HepG2 (cell line): ENCODE results near the gene PDIA5. TPM values are rescaled to one million over a fixed set of nuclear protein-coding genes. Genes with fewer than 3 reads are reported as not detected.
A peak's percentile ranks its signal among the peaks of the same experiment; 100 is the strongest.

Experiments
- ATAD3A ChIP-seq: sonication (generic); formaldehyde crosslinking; IDR thresholded peaks from 2 replicates; pipeline ENCODE4 v1.4.0; 2020; ENCODE audit warnings: missing genetic modification reagents
- ATF1 ChIP-seq: IDR thresholded peaks from 2 replicates; pipeline ENCODE4 v1.6.1; 2016; ENCODE audit warnings: mild to moderate bottlenecking, control low read depth
- DNMT1 ChIP-seq: sonication (generic); formaldehyde crosslinking; IDR thresholded peaks from 2 replicates; pipeline ENCODE4 v1.5.1; 2020; ENCODE audit warnings: mild to moderate bottlenecking, missing genetic modification reagents
- DR1 ChIP-seq: sonication (generic); formaldehyde crosslinking; IDR thresholded peaks from 2 replicates; pipeline ENCODE4 v1.8.0; 2021; ENCODE audit warnings: mild to moderate bottlenecking, missing genetic modification reagents, inconsistent platforms
- ETV5 ChIP-seq: IDR thresholded peaks from 2 replicates; pipeline ENCODE4 v1.6.1; 2018; ENCODE audit warnings: missing biosample characterization, missing genetic modification reagents, inconsistent platforms, borderline replicate concordance
- FOXK2 ChIP-seq: fragments of 450-650 bp; IDR thresholded peaks from 2 replicates; pipeline ENCODE4 v1.6.1; 2016
- FOXO1 ChIP-seq: sonication (generic); formaldehyde crosslinking; IDR thresholded peaks from 2 replicates; pipeline ENCODE4 v1.4.0; 2020; ENCODE audit warnings: missing genetic modification reagents
- HMG20B ChIP-seq: conservative IDR thresholded peaks from 2 replicates; pipeline ENCODE4 v1.6.1; 2016; ENCODE audit warnings: missing genetic modification reagents, missing compliant biosample characterization
- IRX3 ChIP-seq: sonication (generic); formaldehyde crosslinking; IDR thresholded peaks from 2 replicates; pipeline ENCODE4 v1.8.1; 2023; ENCODE audit warnings: mild to moderate bottlenecking, low read depth, missing genetic modification reagents, borderline replicate concordance
- MED1 ChIP-seq: sonication (generic); formaldehyde crosslinking; IDR thresholded peaks from 2 replicates; pipeline ENCODE4 v1.4.0; 2020; ENCODE audit warnings: missing genetic modification reagents
- RXRB ChIP-seq: IDR thresholded peaks from 2 replicates; pipeline ENCODE4 v1.6.1; 2016; ENCODE audit warnings: borderline replicate concordance, missing genetic modification reagents, missing compliant biosample characterization
- SALL1 ChIP-seq: sonication (generic); formaldehyde crosslinking; IDR thresholded peaks from 2 replicates; pipeline ENCODE4 v1.8.0; 2022; ENCODE audit warnings: mild to moderate bottlenecking, missing genetic modification reagents
- SOX13 ChIP-seq, 3 experiments: fragments of 450-650 bp in 1 of 3; sonication (generic) in 1 of 3; formaldehyde crosslinking in 1 of 3; IDR thresholded peaks in 2 of 3; conservative IDR thresholded peaks in 1 of 3; 2 replicates each; pipeline versions ENCODE4 v1.5.0 to v1.6.1; 2016 to 2020; ENCODE audit warnings: antibody characterized with exemption in 1 of 3, mild to moderate bottlenecking in 1 of 3, missing compliant biosample characterization in 1 of 3, missing genetic modification reagents in 1 of 3, moderate library complexity in 1 of 3
- SRF ChIP-seq: IDR thresholded peaks from 2 replicates; pipeline ENCODE4 v1.6.1; 2011; ENCODE audit warnings: mild to moderate bottlenecking, low read depth, low read length, moderate library complexity
- TAF1 ChIP-seq: sonication (generic); formaldehyde crosslinking; IDR thresholded peaks from 2 replicates; pipeline ENCODE4 v1.4.0; 2020; ENCODE audit warnings: missing genetic modification reagents
- ZBTB39 ChIP-seq: sonication (generic); formaldehyde crosslinking; IDR thresholded peaks from 2 replicates; pipeline ENCODE4 v1.5.0; 2020; ENCODE audit warnings: missing genetic modification reagents
- ZBTB7B ChIP-seq: sonication (generic); formaldehyde crosslinking; IDR thresholded peaks from 2 replicates; pipeline ENCODE4 v1.4.0; 2020; ENCODE audit warnings: missing genetic modification reagents
- ZFP62 ChIP-seq: sonication (generic); formaldehyde crosslinking; IDR thresholded peaks from 2 replicates; pipeline ENCODE4 v1.4.0; 2020; ENCODE audit warnings: missing genetic modification reagents
- ZIK1 ChIP-seq: sonication (generic); formaldehyde crosslinking; IDR thresholded peaks from 2 replicates; pipeline ENCODE4 v1.5.0; 2020; ENCODE audit warnings: mild to moderate bottlenecking, low read depth, missing genetic modification reagents, borderline replicate concordance
- ZNF660 ChIP-seq: sonication (generic); formaldehyde crosslinking; IDR thresholded peaks from 2 replicates; pipeline ENCODE4 v1.5.1; 2020; ENCODE audit warnings: mild to moderate bottlenecking, low read depth, missing genetic modification reagents, borderline replicate concordance
- ZNF710 ChIP-seq: sonication (generic); formaldehyde crosslinking; IDR thresholded peaks from 2 replicates; pipeline ENCODE4 v1.5.0; 2020; ENCODE audit warnings: mild to moderate bottlenecking, missing genetic modification reagents, borderline replicate concordance
- polyA plus RNA-seq, 8 experiments: library from polyadenylated mRNA; depleted of rRNA in 3 of 8; stranded (reverse) in 7 of 8; unstranded in 1 of 8; fragments of >200 nt; fragmentation: Illumina TruSeq in 4 of 8; extraction: Trizol in 4 of 8; gene quantifications; 2 replicates each; pipeline versions ENCODE4 v1.2.1 to v1.2.3, GENCODE V29; 2011 to 2016; ENCODE audit warnings: low read depth in 4 of 8, missing spikeins in 1 of 8, mixed read lengths in 1 of 8; ENCODE audit not compliant: insufficient read depth in 1 of 8
- total RNA-seq, 5 experiments: library from RNA; depleted of rRNA; stranded (reverse); fragments of >200 nt; fragmentation: Illumina TruSeq; extraction: Trizol; gene quantifications; 2 replicates each; pipeline ENCODE4 v1.2.3, GENCODE V29; 2016; ENCODE audit warnings: low read depth in 1 of 5
- TF ChIP-seq, protein P1 (sequence below): sonication (generic); formaldehyde crosslinking; IDR thresholded peaks from 2 replicates; pipeline ENCODE4 v1.5.0; 2020; ENCODE audit warnings: missing genetic modification reagents

The PDIA5 gene
- total and polyA plus RNA-seq, 2 of the 13 experiments (the other 11 are each of a cell fraction or from before 2014, with no cell fraction given), result 51.3 to 74.3 TPM

- TF ChIP-seq, protein P1, sequence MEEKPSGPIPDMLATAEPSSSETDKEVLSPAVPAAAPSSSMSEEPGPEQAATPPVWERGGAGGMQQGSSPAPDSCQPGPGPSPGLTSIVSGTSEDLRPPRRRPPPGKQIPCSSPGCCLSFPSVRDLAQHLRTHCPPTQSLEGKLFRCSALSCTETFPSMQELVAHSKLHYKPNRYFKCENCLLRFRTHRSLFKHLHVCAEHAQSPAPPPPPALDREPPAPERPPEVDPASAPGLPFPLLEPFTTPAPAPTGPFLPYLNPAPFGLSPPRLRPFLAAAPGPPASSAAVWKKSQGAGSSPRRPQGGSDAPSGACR, result no peak
- TF ChIP-seq ZIK1 (CRISPR knock-in tag) (no peak), RXRB (CRISPR knock-in tag) (peak; percentile 71), FOXK2 (no peak), FOXO1 (peak; percentile 32; the same call in 1 of the 2 replicates), ATF1 (no peak), DNMT1 (CRISPR knock-in tag) (no peak), ZBTB7B (CRISPR knock-in tag) (no peak), HMG20B (CRISPR knock-in tag) (0 out of 2 replicates have a peak, but pooled peaks have one; percentile 71), ZNF710 (peak; percentile 20; the same call in 1 of the 2 replicates), TAF1 (CRISPR knock-in tag) (no peak), ZBTB39 (CRISPR knock-in tag) (no peak), ATAD3A (CRISPR knock-in tag) (no peak), ZNF660 (CRISPR knock-in tag) (no peak), ZFP62 (CRISPR knock-in tag) (no peak), IRX3 (CRISPR knock-in tag) (no peak), SRF (no peak), DR1 (CRISPR knock-in tag) (no peak), SALL1 (peak; percentile 81), SOX13 (IDR thresholded peaks at IDR 0.05) (peak; percentile 65; the same call in 1 of the 2 replicates), SOX13 (CRISPR knock-in tag; conservative IDR thresholded peaks at IDR 0.05 in 1 of 2, IDR thresholded peaks at IDR 0.05 in 1 of 2) (peak in 1 of 2 experiments; percentile 99; a peak in 2 of 4 replicates), MED1 (CRISPR knock-in tag) (peak; percentile 22; the same call in 1 of the 2 replicates), ETV5 (CRISPR knock-in tag) (peak; percentile 3; the same call in 1 of the 2 replicates)
These were observed 90.9 kb downstream of the PDIA5 start (continued) for GRCh38 chr3:123157598-123158287.
